NCI-H1436 (cell line): ENCODE data around the gene ZMYND8.
A peak's percentile ranks its signal among the peaks of the same experiment; 100 is the strongest.
"Not testable (repeated sequence)": the region's sequence is repeated elsewhere in the genome, so short reads cannot be mapped to it uniquely, and the experiment has no call there.

Source experiments
- DNase-seq: peaks from one replicate; lab custom pipeline; 2025; lab: John Stamatoyannopoulos, UW

Gene ZMYND8

DNA sequence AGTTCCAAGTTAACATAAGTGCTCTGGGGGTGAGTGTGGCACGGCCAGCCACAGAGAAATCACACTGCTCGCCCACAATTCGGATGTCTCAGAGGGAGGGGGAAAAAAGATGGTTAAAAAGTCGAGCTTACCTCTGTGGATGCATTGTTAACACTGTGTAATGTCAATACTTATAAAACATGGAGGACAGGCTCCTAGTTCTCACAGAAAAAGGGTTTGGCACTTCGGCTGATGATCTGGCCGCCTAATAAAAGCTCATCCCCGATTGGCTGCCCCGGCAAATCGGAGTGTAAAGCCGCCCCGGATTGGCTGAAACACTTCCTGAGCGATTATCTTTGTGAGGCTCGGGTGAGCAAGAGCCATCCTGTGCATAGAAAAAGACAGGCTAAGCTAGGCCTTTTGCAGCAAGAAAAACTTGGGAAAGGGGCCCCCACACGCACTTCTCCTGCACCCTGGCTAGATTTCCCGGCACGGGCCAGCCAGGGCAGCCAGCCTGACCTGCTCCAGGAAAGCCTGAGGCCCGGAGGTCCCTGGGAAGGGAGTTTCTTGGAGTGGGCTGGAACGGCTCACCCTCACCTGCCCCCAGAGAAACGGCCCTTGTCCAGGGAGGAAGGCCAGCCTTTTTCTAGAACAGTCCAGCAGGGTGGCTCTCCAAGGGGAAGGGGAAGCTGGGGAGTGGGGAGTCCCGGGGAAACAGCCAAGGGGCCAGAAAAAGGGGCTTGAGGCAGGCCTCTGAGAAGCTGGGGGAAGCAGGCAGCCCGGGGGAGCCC, at the start of gene ZMYND8:
ZMYND8 (minus strand) TSS at position 174 of the 770 bp plus-strand sequence; CDS start at position 145, 29 bp downstream.
- peak; percentile 84 for DNase-seq

- no peak for DNase-seq
These were observed 49.4 kb upstream of the ZMYND8 start for GRCh38 chr20:47405775-47406325.

- no peak for DNase-seq
These were observed 44.2 kb upstream of the ZMYND8 start for GRCh38 chr20:47400685-47401084.

DNA sequence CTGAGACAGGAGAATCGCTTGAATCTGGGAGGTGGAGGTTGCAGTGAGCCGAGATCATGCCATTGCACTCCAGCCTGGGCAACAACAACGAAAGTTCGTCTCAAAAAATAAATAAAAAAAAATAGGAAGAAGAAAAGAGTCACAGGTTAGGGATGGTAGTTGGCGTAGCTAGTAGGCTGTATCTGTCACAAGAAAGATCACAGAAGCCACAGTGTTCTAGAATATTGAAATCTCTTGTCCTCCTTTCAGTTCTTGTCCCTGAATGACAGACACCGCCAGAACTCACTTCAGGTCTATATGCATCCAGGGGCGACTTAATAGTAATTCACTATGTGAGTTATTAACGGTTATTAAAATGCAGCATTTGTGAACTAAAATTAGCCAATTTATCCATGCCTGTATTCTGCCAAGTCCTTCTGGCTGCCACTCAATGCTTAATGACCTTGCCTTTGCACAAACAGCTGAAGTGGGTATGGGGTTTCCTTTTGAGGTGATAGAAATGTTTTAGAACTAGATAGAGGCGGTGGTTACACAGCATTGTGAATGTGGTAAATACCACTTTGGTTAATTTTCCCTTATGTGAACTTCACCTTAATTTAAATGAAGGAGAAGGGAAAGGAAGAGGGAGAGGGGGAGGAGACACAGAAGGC, 41.3 kb upstream of the ZMYND8 start:
- DNase-seq, result peak; percentile 48

DNA sequence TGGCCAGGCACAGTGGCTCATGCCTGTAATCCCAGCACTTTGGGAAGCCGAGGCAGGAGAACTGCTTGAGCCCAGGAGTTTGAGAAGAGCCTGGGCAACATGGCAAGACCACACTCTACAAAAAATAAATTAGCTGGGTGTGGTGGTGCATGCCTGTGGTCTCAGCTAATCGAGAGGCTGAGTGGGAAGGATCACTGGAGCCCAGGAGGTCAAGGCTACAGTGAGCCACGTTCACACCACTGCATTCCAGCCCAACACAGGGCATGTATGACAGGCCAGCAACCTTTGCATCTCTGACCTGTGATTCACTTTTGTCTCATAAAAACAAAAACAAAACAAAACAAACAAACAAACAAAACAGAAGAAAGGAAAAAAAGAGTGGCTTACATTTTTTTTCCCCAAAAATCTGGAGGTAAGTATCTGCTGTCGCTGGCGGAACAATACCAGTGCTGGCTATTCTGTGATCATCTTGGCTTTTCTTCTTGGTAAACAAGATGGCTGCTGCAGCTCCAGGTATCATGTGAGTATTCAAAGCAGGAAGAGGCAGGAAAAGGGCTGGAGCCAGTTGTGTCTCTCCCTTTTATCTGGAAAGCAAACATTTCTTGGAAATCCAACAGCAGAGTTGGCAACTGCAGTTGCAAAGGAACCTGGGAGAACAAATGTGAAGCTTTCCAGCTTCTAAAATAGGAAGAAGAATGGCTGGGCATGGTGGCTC, 40.4 kb upstream of the ZMYND8 start:
- no peak for DNase-seq

- DNase-seq, result not testable (repeated sequence)
These were observed 37.5 kb upstream of the ZMYND8 start for GRCh38 chr20:47393796-47394514.

GRCh38 chr20:47392721-47393073, 36.2 kb upstream of the ZMYND8 start:
- DNase-seq, result no peak

DNA sequence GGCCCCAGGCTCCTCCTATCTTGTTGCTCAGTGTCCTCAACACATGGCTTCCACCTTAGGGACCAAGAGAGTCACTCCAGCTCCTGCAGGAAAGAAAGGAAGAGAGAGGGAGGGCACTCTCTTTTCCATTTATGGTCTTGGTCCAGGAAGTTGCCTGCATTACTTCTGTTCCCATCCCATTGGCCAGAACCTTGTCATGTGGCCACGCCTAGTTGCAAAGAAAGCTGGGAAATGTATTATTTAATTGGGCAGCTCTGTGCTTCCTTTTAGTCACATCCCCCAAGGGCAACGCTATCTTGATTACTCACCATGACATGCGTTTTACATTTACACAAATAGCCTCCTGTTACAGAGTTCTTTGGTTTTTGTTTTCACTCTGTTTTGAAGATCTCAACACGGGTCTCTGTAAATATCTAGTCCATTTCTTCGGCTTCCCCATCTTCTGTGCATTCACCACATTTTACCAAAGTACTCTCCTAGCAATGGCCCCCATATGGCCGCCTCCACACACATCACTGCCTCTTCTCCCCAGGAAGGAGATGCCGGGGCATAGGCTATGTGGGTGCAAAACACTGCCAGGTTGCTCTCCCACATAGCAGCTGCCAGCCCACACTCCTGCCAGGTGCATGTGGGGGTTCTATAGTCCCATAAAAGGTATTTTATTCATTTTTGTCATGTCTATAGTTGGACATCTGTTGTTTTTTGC, 35.7 kb upstream of the ZMYND8 start:
- no peak for DNase-seq

- DNase-seq, result no peak
These were observed 34.9 kb upstream of the ZMYND8 start for GRCh38 chr20:47391276-47392010.

DNA sequence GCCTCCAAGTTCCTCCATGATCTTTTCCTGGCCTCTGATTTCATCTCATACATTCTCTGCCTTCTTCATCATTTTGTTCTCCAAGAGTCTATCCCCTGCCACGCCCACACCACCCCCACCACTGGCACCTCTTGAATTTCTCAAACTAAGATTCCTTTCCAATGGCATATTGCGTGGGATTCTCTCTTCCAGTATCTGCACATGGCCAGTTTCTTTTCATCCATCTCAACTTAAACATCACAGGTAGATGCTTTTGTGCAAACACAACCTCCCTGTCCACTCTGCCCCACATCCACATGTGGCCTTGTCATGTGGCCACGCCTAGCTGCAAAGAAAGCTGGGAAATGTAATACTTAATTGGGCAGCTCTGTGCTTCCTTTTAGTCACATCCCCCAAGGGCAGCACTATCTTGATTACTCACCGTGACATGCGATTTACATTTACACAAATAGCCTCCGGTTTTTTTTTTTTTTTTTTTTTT, 33.4 kb upstream of the ZMYND8 start:
- DNase-seq, result no peak

GRCh38 chr20:47385968-47386367, 29.5 kb upstream of the ZMYND8 start:
- not testable (repeated sequence) for DNase-seq

GRCh38 chr20:47382746-47383415, 26.4 kb upstream of the ZMYND8 start:
- no peak for DNase-seq

GRCh38 chr20:47380481-47380880, 24.0 kb upstream of the ZMYND8 start:
- DNase-seq, result no peak

DNA sequence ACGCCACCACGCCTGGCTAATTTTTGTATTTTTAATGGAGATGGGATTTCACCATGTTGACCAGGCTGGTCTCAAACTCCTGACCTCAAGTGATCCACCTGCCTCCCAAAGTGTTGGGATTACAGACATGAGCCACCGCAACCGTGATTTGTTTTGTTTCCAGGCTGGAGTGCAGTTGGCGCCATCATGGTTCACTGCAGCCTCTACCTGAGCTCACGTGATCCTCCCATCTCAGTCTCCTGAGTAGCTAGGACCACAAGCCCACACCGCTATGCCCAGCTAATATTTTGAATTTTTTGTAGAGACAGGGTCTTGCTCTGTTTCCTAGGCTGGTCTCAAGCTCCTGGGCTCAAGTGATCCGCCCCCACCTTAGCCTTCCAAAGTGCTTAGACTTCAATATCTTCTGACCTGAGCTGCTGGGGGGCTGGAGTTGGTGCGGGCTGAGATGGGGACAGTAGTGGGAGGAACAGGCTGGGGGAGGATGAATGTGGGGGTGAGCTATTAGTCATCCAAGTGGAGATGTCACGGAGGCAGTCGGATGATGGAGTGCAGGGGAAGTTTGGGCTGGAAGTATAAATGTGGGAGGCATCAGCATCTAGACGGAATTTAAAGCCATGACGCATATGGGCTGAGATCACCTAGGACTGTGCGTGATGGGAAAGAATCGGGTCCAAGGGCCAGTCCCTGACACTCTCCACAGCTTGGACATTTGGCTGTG, 23.1 kb upstream of the ZMYND8 start:
- no peak for DNase-seq

GRCh38 chr20:47377122-47377722, 20.7 kb upstream of the ZMYND8 start:
- no peak for DNase-seq

- DNase-seq, result not testable (repeated sequence)
These were observed 19.7 kb upstream of the ZMYND8 start for GRCh38 chr20:47376096-47376643.

DNA sequence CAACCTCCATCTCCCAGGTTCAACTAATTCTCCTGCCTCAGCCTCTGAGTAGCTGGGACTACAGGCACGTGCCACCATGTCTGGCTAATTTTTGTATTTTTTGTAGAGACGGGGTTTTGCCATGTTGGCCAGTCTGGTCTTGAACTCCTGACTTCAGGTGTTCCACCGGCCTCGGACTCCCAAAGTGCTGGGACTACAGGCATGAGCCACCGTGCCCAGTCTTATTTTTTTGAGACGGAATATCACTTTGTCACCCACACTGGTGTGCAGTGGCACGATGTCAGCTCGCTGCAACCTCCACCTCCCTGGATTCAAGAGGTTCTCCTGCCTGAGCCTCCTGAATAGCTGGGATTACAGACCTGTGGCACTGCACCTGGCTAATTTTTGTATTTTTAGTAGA, 17.6 kb upstream of the ZMYND8 start:
- DNase-seq, result not testable (repeated sequence)

DNA sequence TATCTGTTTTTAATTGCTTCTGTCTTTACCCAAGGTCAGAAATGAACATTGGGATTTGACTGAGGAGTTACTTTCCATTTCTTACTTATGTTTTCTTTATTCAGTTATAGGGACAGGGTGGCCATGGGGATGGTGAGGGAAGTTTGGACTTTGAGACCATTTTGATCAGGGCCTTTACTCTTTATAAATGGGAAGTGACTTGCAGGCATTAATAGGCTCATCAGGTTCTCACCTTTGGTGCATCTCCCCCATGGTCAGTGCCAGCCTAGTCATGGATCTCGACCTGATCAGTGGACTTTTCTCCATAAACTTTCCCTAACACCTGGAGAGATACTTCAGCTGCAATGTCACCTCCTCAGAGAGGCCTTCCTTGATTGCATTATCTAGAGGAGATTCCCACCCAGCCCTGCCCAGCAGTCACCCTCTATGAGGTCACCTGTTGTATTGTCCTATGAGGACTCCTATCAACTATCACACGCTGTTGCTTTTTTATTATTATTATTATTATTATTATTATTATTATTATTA, 16.8 kb upstream of the ZMYND8 start:
- DNase-seq, result no peak
